Keratinocyte (primary cell): ENCODE data around the gene BLNK. TPM values are rescaled to one million over a fixed set of nuclear protein-coding genes. Genes with fewer than 3 reads are reported as not detected.

Experiments
- DNase-seq: peaks from one replicate; pipeline ENCODE4 v3.0.0-alpha.2; 2011; ENCODE audit warnings: low read depth, missing footprints, low spot score
- FAIRE-seq: peaks from 2 replicates; lab custom pipeline; 2011; peaks lifted over from hg19 to GRCh38; lab: Jason Lieb, UNC
- H2AFZ ChIP-seq: 2 replicates; pipeline ENCODE4 v1.6.0; 2012; ENCODE audit warnings: low read length, control low read depth, inconsistent platforms; ENCODE audit not compliant: control insufficient read depth
- H3K27ac ChIP-seq: 2 replicates; pipeline ENCODE4 v1.5.1; 2011; ENCODE audit warnings: low read length; ENCODE audit not compliant: control insufficient read depth, insufficient read depth
- H3K27me3 ChIP-seq: 3 replicates; pipeline ENCODE4 v1.6.0; 2011; ENCODE audit warnings: low read length; ENCODE audit not compliant: control insufficient read depth, insufficient read depth; ENCODE audit errors: extremely low read depth
- H3K36me3 ChIP-seq, 2 experiments: 2 replicates in 1 of 2; 3 replicates in 1 of 2; pipeline ENCODE4 v1.5.1; 2011; ENCODE audit warnings: low read length in 2 of 2, mild to moderate bottlenecking in 1 of 2; ENCODE audit not compliant: control insufficient read depth in 2 of 2, insufficient read depth in 2 of 2; ENCODE audit errors: extremely low read depth in 1 of 2
- H3K4me1 ChIP-seq: 3 replicates; pipeline ENCODE4 v1.5.1; 2011; ENCODE audit warnings: low read length; ENCODE audit not compliant: control insufficient read depth, insufficient read depth; ENCODE audit errors: extremely low read depth
- H3K4me2 ChIP-seq: 3 replicates; pipeline ENCODE4 v1.6.0; 2011; ENCODE audit warnings: low read depth, low read length; ENCODE audit not compliant: control insufficient read depth, insufficient read depth; ENCODE audit errors: extremely low read depth
- H3K4me3 ChIP-seq, 3 experiments: fragments of 200-600 bp in 1 of 3; sonication (generic) in 1 of 3; 2 replicates in 2 of 3; 3 replicates in 1 of 3; pipeline ENCODE4 v1.5.1; 2011 to 2016; ENCODE audit warnings: low read length in 3 of 3, mild to moderate bottlenecking in 3 of 3, control low read depth in 2 of 3, inconsistent platforms in 1 of 3, low read depth in 1 of 3, mixed read lengths in 1 of 3, mixed run types in 1 of 3, moderate library complexity in 1 of 3; ENCODE audit not compliant: control insufficient read depth in 2 of 3, insufficient read depth in 2 of 3; ENCODE audit errors: extremely low read depth in 1 of 3
- H3K79me2 ChIP-seq: 2 replicates; pipeline ENCODE4 v1.6.0; 2012; ENCODE audit warnings: low read length; ENCODE audit not compliant: control insufficient read depth, insufficient read depth
- H3K9ac ChIP-seq: 3 replicates; pipeline ENCODE4 v1.6.0; 2011; ENCODE audit warnings: low read length; ENCODE audit not compliant: control insufficient read depth, insufficient read depth; ENCODE audit errors: extremely low read depth
- H3K9me1 ChIP-seq: 3 replicates; pipeline ENCODE4 v1.6.0; 2011; ENCODE audit warnings: low read length; ENCODE audit not compliant: control insufficient read depth, insufficient read depth; ENCODE audit errors: extremely low read depth
- H3K9me3 ChIP-seq: 2 replicates; pipeline ENCODE4 v1.5.1; 2012; ENCODE audit warnings: low read depth, low read length; ENCODE audit not compliant: control insufficient read depth
- H4K20me1 ChIP-seq: 3 replicates; pipeline ENCODE4 v1.6.0; 2011; ENCODE audit warnings: low read length; ENCODE audit not compliant: control insufficient read depth, insufficient read depth; ENCODE audit errors: extremely low read depth
- EZH2 ChIP-seq: IDR thresholded peaks from one replicate; pipeline ENCODE4 v1.6.1; 2012; ENCODE audit warnings: inconsistent platforms, mild to moderate bottlenecking, low read length, moderate library complexity
- dilution Hi-C: fragments of 300-500 bp; cut with MboI; formaldehyde crosslinking; loops from one replicate; pipeline ENCODE4 v1.7.0; 2020; ENCODE audit warnings: low sequenced_read_pairs; ENCODE audit not compliant: extremely low pct_ligation_motif_present
- polyA plus RNA-seq, 5 experiments: library from polyadenylated mRNA; depleted of rRNA in 3 of 5; stranded (reverse) in 3 of 5; stranded (forward) in 1 of 5; unstranded in 1 of 5; fragments of >200 nt; gene quantifications; 1 replicate in 1 of 5; 2 replicates in 3 of 5; 3 replicates in 1 of 5; pipeline versions ENCODE4 v1.2.1 to v1.2.3, GENCODE V29; 2011 to 2012; ENCODE audit warnings: missing spikeins in 2 of 5, low read depth in 1 of 5, low replicate concordance in 1 of 5
- TF ChIP-seq, protein P1 (sequence below), 3 experiments: IDR thresholded peaks in 1 of 3; conservative IDR thresholded peaks in 1 of 3; optimal IDR thresholded peaks in 1 of 3; 2 replicates in 2 of 3; 3 replicates in 1 of 3; pipeline versions ENCODE3 to v1.5.1; 2011; ENCODE audit warnings: low read length in 3 of 3, mild to moderate bottlenecking in 3 of 3, moderate library complexity in 2 of 3, control low read depth in 1 of 3, inconsistent platforms in 1 of 3; ENCODE audit not compliant: insufficient read depth in 2 of 3; ENCODE audit errors: extremely low read depth in 1 of 3

Gene BLNK
- polyA plus RNA-seq, 1 donor (not counting 4 experiments of a cell fraction or from before 2014, with no cell fraction given) = 2.2 TPM

DNA sequence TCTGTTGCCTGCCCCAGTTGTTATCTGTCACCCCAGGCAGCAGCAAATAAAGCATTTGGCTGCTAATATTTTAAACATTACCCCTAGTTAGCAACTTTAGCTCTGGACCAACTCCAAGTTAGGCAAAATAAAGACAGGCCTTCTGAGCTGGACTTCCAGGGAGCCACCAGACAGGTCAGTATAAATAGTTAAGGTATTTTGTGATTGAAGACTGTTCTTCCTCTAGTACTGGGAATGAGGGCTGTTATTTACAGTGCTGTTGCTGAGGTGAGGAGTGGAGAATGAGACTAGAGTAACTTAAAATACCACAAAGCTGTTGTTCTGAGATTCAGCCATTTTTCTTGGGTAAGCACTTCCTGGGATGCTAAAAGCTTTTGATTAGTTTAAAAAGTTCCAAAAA lies 101.1 kb downstream of the BLNK start:
- no peak overlapping the region for H3K4me3 ChIP-seq
- no peaks in the 10 kb centered on the region for H4K20me1 ChIP-seq
- no peaks in the 10 kb centered on the region for H3K9me1 ChIP-seq
- no peaks in the 10 kb centered on the region for H3K36me3 ChIP-seq
- H3K27me3 ChIP-seq = no peaks in the 10 kb centered on the region
- H3K9ac ChIP-seq = no peak overlapping the region
- no peak overlapping the region for H3K27ac ChIP-seq
- H3K4me2 ChIP-seq = no peak overlapping the region
- no peak overlapping the region for H2AFZ ChIP-seq
- FAIRE-seq (no peak), DNase-seq (no peak)
- H3K79me2 ChIP-seq = no peaks in the 10 kb centered on the region
- no peaks in the 10 kb centered on the region for H3K4me1 ChIP-seq
- TF ChIP-seq, protein P1, sequence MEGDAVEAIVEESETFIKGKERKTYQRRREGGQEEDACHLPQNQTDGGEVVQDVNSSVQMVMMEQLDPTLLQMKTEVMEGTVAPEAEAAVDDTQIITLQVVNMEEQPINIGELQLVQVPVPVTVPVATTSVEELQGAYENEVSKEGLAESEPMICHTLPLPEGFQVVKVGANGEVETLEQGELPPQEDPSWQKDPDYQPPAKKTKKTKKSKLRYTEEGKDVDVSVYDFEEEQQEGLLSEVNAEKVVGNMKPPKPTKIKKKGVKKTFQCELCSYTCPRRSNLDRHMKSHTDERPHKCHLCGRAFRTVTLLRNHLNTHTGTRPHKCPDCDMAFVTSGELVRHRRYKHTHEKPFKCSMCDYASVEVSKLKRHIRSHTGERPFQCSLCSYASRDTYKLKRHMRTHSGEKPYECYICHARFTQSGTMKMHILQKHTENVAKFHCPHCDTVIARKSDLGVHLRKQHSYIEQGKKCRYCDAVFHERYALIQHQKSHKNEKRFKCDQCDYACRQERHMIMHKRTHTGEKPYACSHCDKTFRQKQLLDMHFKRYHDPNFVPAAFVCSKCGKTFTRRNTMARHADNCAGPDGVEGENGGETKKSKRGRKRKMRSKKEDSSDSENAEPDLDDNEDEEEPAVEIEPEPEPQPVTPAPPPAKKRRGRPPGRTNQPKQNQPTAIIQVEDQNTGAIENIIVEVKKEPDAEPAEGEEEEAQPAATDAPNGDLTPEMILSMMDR (optimal IDR thresholded peaks at IDR 0.05 in 1 of 3, IDR thresholded peaks at IDR 0.05 in 1 of 3, conservative IDR thresholded peaks at IDR 0.05 in 1 of 3; ENCODE audit: extremely low read depth in 1 of 3, insufficient read depth in 2 of 3, low read length in 3 of 3) = no peak
- TF ChIP-seq EZH2 = no peak
- no peaks in the 10 kb centered on the region for H3K9me3 ChIP-seq
- dilution Hi-C loops = no loop called here

DNA sequence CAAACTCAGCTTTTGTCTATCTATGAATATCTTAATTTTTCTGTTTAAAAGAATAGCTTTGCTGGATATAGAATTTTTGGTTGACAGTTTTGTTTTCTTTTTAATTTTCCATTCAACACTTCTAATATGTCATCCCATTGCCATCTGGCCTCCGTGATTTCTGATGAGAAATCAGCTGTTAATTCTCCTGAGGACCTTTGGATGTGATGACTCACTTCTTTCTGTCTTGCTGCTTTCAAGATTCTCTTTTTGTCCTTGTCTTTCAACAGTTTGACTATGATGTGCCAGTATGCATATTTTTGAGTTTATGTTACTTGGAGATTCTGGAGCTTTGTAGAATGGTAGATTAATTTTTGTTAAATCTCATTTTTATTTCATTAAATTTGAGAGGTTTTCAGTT lies 102.8 kb downstream of the BLNK start:
- dilution Hi-C loops = no loop called here
- Histone ChIP-seq H3K4me1 (no peaks in the 10 kb centered on the region), H3K27me3 (no peaks in the 10 kb centered on the region), H3K9ac (no peak overlapping the region), H3K36me3 (no peaks in the 10 kb centered on the region), H3K9me3 (no peaks in the 10 kb centered on the region), H3K9me1 (no peaks in the 10 kb centered on the region), H3K27ac (no peak overlapping the region), H4K20me1 (no peaks in the 10 kb centered on the region), H3K4me2 (no peak overlapping the region), H3K79me2 (no peaks in the 10 kb centered on the region), H2AFZ (no peak overlapping the region), H3K4me3 (no peak overlapping the region)
- no peak for DNase-seq
- no peak for FAIRE-seq
- TF ChIP-seq, protein P1 (optimal IDR thresholded peaks at IDR 0.05 in 1 of 3, IDR thresholded peaks at IDR 0.05 in 1 of 3, conservative IDR thresholded peaks at IDR 0.05 in 1 of 3; ENCODE audit: extremely low read depth in 1 of 3, insufficient read depth in 2 of 3, low read length in 3 of 3) = no peak
- TF ChIP-seq EZH2 = no peak
